Gastrocnemius medialis (tissue), 4 donors: Measurements from ENCODE around the gene LAMC2.

Source experiments
- CTCF ChIP-seq, 5 experiments: fragments of 450-650 bp in 3 of 5; fragments of 200-600 bp in 2 of 5; sonication (generic) in 2 of 5; IDR thresholded peaks in 4 of 5; conservative IDR thresholded peaks in 1 of 5; 1 replicate in 4 of 5; 2 replicates in 1 of 5; pipeline ENCODE4 v1.5.1; 2016 to 2019; ENCODE audit warnings: antibody characterized with exemption in 5 of 5, mild to moderate bottlenecking in 3 of 5, moderate library complexity in 3 of 5
- POLR2A ChIP-seq, 2 donors: fragments of 450-650 bp; IDR thresholded peaks; one replicate each; pipeline ENCODE4 v1.6.1; 2017; ENCODE audit warnings: antibody characterized with exemption in 2 of 2, mild to moderate bottlenecking in 2 of 2, moderate library complexity in 2 of 2

GRCh38 chr1:183291216-183291762 lies 105.2 kb downstream of the LAMC2 start:
- TF ChIP-seq CTCF (IDR thresholded peaks at IDR 0.05 in 4 of 5, conservative IDR thresholded peaks at IDR 0.05 in 1 of 5) = no peak
- no peak for TF ChIP-seq POLR2A (IDR thresholded peaks at IDR 0.05)
